Measurements from ENCODE around the gene C3orf70.

The C3orf70 gene

DNA sequence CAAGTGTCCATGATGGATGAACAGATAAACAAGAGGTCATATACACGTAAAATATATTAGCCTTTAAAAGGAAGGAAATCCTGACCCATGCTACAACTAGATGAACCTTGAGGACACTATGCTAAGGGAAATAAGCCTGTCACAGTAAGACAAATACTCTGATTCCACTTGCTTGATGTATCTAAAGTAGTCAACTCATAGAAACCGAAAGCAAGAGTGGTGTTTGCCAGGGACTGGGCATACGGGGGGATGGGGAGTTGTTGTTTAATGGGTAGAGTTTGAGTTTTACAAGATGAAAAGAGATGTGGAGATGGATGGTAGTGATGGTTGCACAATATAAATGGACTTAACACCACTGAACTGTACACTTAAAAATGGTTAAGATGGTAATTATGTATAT lies 65.4 kb downstream of the C3orf70 start:
- DNase-seq (ENCODE audit: low read depth in 2 of 2): no peak

DNA sequence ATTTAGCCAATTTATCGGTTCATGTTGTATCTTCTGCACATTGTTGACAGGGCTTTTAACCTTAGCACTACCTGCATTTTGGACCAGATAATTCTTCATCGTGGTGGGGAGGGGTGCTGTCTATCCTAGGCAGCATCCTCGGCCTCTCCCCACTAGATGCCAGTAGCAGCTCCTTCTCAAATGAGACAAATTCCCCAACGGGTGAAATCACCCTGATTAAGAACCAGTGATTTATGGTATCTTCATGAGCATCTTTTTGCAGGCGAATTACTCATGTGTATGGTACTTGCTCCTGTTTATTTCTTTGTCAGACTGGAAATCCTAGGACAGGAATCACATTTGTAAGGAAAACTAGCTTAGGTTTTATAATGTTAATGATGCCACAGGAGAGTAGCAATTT lies 68.0 kb downstream of the C3orf70 start:
- DNase-seq (ENCODE audit: low read depth in 2 of 2): no peak

DNA sequence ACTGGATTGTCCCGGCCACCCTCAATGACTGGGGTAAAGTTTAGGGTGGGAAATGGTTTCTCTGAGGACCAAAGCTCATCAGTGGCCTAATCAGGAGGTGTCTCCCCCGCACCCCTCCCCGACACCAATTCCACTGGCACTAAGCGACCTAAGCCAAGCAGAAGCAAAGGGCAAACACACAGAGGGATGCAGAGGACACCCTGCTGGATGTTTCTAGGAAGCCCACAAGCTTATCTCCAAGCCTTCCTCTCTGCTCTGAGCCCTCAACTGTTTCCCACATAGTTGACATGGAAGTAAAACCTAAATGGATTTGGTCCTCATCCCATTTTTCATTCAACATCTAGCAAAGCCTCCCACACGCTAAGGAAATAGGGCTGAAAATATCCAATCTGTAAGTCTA lies 68.5 kb downstream of the C3orf70 start:
- DNase-seq (ENCODE audit: low read depth in 2 of 2): no peak

DNA sequence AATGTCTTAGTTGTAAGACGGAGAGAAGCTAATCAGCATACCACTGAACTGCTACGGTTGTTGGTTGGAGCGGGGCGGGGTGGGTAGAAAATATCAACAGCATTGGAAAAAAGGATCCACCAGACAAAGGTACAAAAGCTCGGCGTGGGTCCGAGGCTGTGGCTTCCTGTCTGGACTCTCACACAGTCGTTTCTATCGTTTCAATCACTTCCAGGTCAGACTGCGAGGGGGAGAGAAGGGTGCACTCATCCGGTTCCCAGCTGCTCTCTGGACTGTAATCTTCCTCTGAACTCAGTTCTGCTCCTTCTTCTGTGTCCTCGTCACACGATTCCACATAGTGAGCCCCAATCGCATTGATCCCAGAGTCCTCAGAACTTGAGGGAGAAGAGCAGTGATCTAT lies 70.0 kb downstream of the C3orf70 start:
- no peak for DNase-seq (ENCODE audit: low read depth in 2 of 2)

DNA sequence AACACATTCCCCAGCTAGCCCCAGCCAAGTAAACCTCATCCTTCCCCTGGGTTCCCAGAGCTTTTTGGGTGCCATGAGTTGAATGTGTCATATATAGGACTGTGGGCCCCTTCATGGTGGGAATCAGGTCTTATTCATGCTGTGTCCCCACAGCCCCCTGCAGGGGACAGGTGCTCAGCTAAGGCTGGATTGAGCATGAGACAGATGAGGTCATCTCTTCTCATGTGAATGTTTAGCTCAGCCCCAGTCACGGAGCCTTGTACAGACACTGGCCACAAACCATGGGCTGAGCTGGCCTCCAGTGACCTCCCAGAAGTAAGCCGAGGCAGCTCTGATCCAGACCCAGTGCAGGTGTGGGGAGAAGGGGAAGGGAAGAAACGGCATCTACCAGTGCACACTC lies 70.7 kb downstream of the C3orf70 start:
- no peak for DNase-seq (ENCODE audit: low read depth in 2 of 2)

DNA sequence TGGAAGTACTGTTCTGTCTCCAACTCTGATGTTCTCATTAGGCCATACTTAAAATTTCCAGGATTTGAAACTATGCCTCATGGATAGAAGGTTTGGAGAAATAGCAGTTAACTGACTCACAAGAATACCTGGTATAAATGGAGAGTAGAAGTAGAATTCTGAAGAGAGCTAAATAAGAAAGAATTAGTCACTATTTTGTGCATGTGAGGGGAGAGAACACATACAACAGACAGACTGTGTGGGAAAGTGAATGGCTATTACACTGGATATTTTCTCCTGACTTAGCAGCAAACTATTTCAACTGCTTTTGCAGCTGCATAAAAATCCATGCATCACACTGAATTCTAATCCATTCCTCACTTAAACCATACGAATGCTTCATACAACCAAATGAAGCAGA lies 71.3 kb downstream of the C3orf70 start:
- no peak for DNase-seq (ENCODE audit: low read depth in 2 of 2)

DNA sequence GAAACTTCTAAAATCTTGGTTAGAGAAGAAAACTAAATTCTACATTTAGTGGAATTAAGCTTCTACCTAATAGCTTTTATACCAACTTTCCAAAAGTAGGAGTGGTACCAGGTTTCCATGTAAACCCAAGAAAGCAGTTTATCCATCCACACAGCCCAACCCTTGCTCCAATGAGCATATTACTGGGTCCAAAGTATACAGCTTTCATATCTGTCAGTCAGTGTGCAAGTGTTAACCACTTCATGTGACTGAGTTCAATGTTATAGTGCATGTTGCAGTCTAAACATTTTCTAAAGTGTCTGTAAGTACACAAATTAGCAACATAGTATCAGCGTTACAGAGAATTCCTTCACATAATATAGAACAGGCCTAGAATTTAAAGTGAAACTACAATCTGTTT lies 73.2 kb downstream of the C3orf70 start:
- DNase-seq (ENCODE audit: low read depth in 2 of 2): no peak

DNA sequence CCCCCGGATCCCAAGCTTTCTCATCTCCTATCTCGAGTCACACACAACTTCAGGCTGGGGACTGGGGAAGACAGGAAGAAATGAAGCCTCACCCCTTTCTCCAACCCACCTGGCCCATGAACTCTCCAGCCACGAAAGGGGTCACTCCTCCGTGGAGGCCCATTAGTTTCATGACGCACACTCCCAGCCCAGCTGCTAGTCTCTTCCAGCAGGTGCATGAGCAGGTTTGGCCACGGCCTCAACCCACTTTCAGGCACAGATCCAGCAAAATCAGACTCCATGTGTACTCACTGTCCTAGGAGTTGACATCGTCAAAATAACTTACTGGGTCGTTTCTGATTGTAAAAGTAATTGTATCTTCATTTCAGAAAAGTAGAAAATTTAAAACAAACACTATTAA lies 76.6 kb downstream of the C3orf70 start:
- no peak for DNase-seq (ENCODE audit: low read depth in 2 of 2)

DNA sequence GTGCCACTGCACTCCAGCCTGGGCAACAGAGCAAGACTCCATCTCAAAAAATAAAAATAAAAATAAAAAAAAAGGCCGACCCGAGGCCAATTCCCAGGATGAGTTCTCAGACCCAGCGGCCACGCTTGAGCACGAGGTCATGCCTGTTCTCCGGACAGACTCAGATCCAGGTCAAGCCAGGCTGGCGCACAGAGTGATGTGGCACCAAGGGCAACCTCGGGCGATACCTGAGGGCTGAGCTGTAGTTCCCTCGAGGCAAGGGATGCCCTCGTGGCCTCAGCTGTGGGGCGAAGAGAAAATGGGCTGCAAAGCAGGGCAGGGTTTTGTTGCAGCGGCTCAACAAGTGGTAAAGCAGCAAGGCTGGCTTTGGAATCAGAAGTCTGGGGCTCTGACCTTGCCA lies 77.3 kb downstream of the C3orf70 start:
- DNase-seq (ENCODE audit: low read depth in 2 of 2): no peak

DNA sequence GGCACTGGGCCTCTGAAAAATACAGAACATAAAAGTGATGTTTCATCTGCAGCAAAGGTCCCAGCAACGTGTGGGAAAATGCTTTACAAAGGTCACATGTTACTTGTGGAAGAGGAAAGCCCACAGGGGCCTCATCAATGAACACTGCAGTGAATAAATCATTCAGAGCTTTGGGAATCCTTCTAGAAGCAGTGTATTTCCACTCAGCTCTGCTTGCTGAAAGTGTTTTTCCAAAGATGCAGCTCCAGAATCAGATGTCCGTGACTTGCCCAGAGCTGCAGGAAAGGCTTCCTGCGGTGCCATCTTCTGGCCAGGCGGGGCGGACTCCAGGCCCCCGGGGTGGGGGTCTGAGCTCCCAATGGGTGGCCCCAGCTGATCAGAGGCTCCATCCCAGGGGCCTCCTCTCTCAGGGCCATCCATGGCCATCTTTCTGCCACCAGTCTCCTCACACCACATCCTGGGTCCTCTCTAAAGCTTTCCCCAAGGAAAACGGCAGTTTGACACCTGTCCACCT lies 81.5 kb downstream of the C3orf70 start:
- no peak for DNase-seq (ENCODE audit: low read depth in 2 of 2)

DNA sequence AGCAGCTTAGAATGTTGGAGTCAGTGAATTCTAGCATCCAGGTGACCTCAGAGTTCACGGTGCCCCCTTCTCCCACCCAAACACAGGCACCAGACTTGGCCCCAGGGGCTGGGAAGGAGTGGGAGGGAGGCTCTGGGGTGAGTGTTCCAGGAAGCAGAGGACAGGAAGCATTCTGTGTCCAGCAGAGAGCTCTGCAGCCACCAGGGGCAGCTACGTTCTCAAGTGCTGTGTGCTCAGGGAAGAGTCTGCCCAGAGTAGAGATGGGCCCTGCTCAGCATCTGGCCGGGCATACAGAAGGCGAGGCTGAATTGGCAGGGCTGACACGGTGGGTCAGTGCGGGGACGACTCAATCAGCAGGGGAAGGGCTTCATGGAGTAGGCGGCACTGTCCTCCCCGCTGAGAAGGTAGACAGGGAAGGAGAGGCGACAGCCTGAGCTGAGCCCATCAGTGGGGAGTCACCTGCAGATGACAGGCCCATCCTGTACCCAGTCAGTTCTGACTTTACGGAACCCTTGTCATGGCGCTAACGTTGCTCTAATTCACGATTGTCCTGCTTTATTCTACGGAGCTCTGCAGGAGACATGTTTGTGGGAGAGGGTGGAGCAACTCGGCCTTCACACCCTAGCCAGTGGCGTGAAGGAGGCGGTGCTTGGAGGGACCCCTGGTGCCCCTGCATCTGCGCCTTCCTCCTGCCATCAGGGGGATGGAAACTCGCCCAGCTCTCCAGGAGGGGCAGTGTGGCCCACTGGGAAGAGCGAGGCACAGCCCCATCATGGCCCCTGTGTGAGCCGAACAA lies 82.2 kb downstream of the C3orf70 start:
- no peak for DNase-seq (ENCODE audit: low read depth in 2 of 2)

DNA sequence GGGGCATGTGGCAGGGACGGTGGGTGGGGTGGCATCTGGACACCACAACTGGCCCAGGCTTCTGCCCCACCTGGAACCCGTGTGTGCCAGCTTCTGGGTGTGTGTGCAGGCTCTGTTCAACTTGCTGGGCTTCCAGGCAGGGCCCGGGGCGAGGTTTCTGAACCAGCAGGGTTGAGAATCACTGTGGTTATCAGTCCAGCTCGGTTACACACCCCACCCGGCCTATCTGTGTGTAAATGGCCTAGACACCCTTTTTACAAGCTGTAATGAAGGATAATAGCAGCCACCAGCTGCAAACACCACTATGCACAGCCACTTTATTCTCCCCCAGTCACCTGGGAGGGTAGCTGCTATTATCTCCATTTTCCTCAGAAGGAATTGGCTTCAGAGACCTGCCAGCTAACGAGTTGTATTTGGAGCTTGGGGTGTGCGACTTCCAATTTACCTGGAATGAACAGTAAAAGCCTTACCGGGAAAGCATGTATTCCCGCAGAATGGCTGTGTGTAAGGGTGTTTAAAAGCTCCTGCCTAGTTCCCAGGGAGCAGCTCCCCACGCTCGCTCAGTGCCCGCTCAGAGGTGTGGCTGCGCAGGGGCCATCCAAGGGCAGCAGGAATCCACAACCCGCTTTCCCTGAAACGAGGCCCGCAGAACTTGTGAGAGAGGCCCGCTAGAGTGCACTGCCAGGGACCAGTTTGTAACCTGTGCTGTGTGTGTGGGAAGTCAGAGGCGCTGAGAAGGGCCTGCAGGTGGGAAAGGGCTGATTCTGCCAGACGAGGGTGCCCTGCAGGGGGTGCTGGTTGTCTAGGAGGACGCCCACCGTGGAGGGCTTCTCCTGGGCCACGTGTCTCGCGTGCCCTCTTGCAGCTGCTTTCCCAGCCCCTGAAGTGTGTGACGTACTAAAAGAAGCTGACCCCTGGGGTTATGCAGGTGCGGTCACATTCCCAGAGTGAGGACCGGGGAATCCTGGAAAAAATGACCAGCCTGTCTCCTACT lies 83.5 kb downstream of the C3orf70 start:
- no peak for DNase-seq (ENCODE audit: low read depth in 2 of 2)

DNA sequence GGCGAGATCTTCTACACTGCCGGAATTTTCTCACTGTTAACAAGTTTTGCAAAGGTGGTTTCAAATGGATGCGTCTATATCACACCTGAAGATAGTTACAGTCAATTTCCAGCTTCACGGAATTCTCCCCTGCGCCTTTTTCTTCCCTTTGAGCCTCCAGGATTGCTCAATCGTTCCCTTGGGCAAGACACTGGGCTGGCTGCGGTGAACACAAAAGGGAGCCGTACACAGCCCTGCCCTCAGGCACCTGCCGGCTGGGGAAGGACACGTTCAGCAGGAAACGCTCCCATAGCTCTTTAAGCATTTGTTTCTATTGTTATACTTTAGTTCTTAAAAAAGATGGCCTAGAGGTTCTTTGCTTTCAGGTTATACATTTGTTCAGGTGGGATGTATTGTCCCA lies 85.7 kb downstream of the C3orf70 start:
- DNase-seq (ENCODE audit: low read depth in 2 of 2): no peak

DNA sequence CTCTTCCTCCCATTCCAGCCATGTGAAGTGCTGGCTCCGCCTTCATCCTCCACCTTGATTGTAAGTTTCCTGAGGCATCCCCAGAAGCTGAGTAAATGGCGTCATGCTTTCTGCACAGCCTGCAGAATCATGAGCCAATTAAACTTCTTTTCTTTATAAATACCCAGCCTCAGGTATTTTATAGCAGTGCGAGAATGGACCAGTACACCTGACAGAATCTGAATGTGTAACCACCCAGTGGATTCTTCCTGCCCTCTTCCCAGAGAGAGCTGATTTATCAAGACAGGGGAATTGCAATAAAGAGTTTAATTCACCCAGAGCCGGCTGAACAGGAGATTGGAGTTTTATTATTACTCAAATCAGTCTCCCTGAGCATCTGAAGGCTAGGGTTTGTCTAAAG lies 86.6 kb downstream of the C3orf70 start:
- DNase-seq (ENCODE audit: low read depth in 2 of 2): no peak

DNA sequence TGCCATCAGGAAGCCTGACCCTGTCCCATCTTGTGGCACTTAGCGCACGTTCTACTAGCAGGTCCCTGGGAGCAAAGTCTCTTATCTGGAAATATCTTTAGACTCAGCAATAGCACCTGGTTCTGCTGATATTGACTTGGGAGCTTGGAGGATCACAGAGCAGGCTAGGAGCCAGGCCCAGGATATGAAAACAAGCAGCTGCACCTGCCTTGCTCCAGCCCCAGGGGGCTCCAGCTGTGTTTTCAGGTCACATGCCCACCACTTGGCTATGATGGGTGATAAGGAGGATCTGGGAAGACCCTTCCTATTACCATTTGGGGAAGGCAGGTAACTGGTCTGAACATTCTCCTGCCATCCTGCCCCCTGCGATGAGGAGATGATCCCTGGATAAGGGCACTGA lies 87.8 kb downstream of the C3orf70 start:
- no peak for DNase-seq (ENCODE audit: low read depth in 2 of 2)

DNA sequence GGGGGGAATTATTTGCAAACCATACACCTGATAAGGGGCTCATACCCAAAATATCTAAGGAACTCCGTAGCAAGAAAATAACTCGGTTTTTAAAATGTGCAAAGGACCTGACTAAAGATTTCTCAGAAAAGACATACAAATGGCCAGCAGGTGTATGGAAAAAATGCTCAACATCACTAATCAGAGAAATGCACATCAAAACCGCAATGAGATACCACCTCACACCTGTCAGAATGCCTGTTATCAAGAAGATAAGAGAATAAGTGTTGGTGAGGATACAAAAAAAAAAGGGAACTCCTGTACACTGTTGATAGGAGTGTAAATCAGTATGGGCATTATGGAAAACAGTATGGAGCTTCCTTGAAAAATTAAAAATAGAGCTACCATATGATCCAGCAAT lies 89.4 kb downstream of the C3orf70 start:
- DNase-seq (ENCODE audit: low read depth in 2 of 2): no peak

DNA sequence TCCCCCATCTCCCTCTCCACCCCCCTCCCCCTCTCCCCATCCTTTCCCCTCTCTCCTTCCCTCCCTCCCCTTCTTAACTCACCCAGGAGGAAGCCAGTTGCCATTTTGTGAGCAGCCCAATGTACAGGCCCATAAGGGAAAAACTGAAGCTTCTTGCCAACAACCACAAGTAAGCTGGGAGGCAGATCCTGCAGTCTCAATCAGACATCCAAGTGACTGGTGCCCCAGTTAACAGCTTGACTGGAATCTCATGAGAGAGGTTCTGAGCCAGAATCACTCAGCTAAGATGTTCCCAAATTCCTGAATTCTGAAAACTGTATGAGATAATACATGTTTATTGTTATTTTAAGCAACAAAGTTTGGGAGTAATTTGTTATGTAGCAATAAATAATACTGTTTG lies 90.7 kb downstream of the C3orf70 start:
- no peak for DNase-seq (ENCODE audit: low read depth in 2 of 2)

DNA sequence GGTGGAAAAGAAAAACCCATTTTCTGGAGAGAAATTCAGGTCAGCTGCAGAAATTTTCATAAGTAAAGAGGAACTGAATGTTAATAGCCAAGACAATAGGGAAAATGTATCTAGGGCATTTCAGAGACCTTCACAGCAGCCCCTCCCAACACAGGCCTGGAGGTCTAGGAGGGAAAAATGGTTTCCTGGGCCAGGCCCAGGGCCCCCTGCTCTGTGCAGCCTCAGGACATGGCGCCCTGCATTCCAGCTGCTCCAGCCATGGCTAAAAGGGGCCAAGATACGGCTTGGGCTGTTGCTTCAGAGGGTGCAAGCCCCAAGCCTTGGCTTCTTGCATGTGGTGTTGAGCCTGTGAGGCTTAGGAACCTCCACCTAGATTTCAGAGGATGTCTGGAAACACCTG lies 92.2 kb downstream of the C3orf70 start:
- DNase-seq (ENCODE audit: low read depth in 2 of 2): no peak

DNA sequence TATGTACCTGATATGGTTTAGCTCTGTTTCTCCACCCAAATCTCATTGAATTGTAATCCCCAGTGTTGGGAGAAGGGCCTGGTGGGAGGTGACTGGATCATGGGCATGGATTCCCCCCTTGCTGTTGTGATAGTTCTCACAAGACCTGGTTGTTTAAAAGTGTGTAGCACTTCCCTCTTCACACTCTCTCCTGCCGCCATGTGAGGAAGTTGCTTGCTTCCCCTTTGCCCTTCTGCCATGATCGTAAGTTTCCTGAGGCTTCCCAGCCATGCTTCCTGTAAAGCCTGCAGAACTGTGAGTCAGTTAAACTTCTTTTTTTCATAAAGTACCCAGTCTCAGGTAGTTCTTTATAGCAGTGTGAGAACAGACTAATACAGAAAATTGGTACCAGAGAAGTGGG lies 93.1 kb downstream of the C3orf70 start:
- DNase-seq (ENCODE audit: low read depth in 2 of 2): no peak

DNA sequence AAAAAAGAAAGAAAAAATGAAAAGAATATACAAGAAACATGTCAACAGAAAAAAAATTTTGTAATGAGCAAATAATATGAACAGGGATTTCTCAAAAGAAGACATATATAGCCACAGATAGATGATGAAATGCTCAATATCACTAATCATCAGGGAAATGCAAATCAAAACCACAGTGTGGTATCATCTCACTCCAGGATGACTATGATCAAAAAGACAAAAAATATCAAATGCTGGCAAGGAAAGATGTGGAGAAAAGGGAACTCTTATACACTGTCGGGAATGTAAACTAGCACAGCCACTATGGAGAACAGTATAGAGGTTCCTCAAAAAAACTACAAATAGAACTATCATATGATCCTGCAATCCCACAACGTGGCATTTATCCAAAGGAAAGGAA lies 94.1 kb downstream of the C3orf70 start:
- no peak for DNase-seq (ENCODE audit: low read depth in 2 of 2)

DNA sequence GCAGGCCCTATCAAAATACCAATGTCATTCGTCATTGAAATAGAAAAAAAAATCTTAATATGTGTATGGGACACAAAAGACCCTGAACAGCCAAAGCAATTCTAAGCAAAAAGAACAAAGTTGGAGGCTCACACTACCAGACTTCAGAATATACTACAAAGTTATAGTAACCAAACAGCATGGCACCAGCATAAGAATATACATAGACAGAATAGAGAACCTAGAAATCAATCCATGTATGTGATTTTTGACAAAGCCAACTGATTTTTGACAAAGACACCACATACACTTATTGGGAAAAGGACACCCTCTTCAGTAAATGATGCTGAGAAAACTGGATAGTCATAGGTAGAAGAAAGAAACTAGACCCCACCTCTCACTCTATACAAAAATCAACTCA lies 95.0 kb downstream of the C3orf70 start:
- no peak for DNase-seq (ENCODE audit: low read depth in 2 of 2)

DNA sequence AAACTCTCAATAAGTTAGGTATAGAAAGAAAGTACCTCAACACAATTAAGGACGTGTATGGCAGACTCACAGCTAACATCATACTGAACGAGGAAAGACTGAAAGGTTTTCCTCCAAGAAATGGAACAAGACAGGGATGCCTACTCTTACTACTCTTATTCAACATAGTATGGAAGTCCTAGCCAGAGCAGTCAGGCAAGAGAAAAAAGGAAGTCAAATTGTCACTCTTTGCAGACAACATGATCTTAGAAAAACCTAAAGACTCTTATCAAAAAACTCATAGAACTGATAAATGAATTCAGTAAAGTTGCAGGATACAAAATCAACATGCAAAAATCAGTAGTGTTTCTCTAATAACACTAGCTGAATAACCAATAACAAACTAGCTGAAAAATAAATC lies 96.0 kb downstream of the C3orf70 start:
- no peak for DNase-seq (ENCODE audit: low read depth in 2 of 2)

DNA sequence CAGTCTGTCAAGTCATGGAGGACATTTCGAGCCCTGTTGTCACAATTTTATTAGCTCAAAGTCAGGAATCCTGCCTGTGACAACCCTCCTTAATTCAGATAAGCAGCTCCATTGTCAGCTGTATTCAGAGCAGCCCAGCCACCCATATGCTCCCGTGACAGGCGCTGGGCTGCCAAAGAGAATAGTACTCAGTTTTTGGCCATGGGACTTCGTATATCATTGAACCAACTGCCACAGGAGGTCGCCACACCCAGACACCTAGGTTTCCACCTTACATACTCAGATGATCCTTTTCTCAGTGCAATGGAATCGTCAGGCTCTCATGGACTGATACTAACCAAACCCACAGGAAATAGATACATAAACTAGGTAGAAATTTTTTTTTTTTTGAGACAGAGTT lies 100.2 kb downstream of the C3orf70 start:
- no peak for DNase-seq (ENCODE audit: low read depth in 2 of 2)

Measured in stimulated activated CD4-positive, alpha-beta T cell treated with anti-CD3 and anti-CD28 coated beads, Interleukin-4, amount 100 ng/mL, for 48 hours (primary cell).